Lung (tissue), 12 donors: ENCODE results near the gene CPNE6. TPM values are rescaled to one million over a fixed set of nuclear protein-coding genes. Genes with fewer than 3 reads are reported as not detected.
"Not testable (repeated sequence)": the region's sequence is repeated elsewhere in the genome, so short reads cannot be mapped to it uniquely, and the experiment has no call there.

Source experiments
- ATAC-seq: fragments of 200-7000 bp; cut with Tn5 transposase; one replicate; pipeline ENCODE4 v1.9.1; 2020; ENCODE audit warnings: moderate number of reproducible peaks; ENCODE audit not compliant: insufficient read depth, low FRiP score
- DNase-seq, 3 donors: peaks; one replicate each; pipeline ENCODE4 v3.0.0-alpha.2; 2013 to 2017
- H3K27ac ChIP-seq, 2 donors: one replicate each; pipeline ENCODE4 v1.5.1; 2013; ENCODE audit warnings: mild to moderate bottlenecking in 2 of 2, moderate library complexity in 2 of 2, control low read depth in 1 of 2, inconsistent platforms in 1 of 2, low read depth in 1 of 2, low read length in 1 of 2
- H3K27me3 ChIP-seq, 3 donors: one replicate each; pipeline ENCODE4 v1.5.1; 2013; ENCODE audit warnings: low read length in 2 of 3; ENCODE audit not compliant: control insufficient read depth in 3 of 3, insufficient read depth in 3 of 3
- H3K36me3 ChIP-seq, 4 donors: one replicate each; pipeline ENCODE4 v1.5.1; 2013; ENCODE audit warnings: low read length in 4 of 4, mild to moderate bottlenecking in 1 of 4, moderate library complexity in 1 of 4; ENCODE audit not compliant: control insufficient read depth in 4 of 4, insufficient read depth in 4 of 4
- H3K4me1 ChIP-seq, 5 donors: one replicate each; pipeline ENCODE4 v1.5.1; 2013; ENCODE audit warnings: low read length in 5 of 5, mild to moderate bottlenecking in 2 of 5, moderate library complexity in 1 of 5; ENCODE audit not compliant: control insufficient read depth in 5 of 5, insufficient read depth in 5 of 5
- H3K4me3 ChIP-seq: one replicate; pipeline ENCODE4 v1.5.1; 2013; ENCODE audit warnings: mild to moderate bottlenecking, control low read depth, moderate library complexity
- H3K9ac ChIP-seq, 2 donors: one replicate each; pipeline ENCODE4 v1.5.1; 2013; ENCODE audit warnings: low read length in 2 of 2, control low read depth in 1 of 2; ENCODE audit not compliant: insufficient read depth in 1 of 2
- H3K9me3 ChIP-seq, 4 donors: one replicate each; pipeline ENCODE4 v1.5.1; 2013; ENCODE audit warnings: low read length in 3 of 4, mild to moderate bottlenecking in 1 of 4, moderate library complexity in 1 of 4; ENCODE audit not compliant: control insufficient read depth in 4 of 4, insufficient read depth in 3 of 4
- CTCF ChIP-seq: IDR thresholded peaks from 2 replicates; pipeline ENCODE4 v1.5.1; 2012; ENCODE audit warnings: mild to moderate bottlenecking; ENCODE audit errors: control extremely low read depth, extremely low read depth
- WGBS, 2 donors: extraction: QIAGEN DNeasy Blood & Tissue Kit; methylation state at CpG; one replicate each; pipeline ENCODE4 v1.1.7; 2013; 5-methylcytosine and 5-hydroxymethylcytosine counted together
- polyA plus RNA-seq, 2 donors: library from polyadenylated mRNA; stranded (reverse); fragments of 200-250 nt; gene quantifications; one replicate each; pipeline ENCODE4 v1.2.1, GENCODE V29; 2013
- total RNA-seq, 2 donors: library from RNA; depleted of rRNA in 1 of 2; stranded (reverse); fragments of >200 nt in 1 of 2; gene quantifications; one replicate each; pipeline ENCODE4 v1.2.1, GENCODE V29; 2014 to 2021
- donor health status: control.
- donor health status: control.
- donor health status: Bipolar disorder and iron deficiency.
- donor health status: healthy.
- donor health status: DM: yes; HTN: yes; CAD: no.

The CPNE6 gene
- total and polyA plus RNA-seq, 4 donors, result not detected

GRCh38 chr14:24102357-24103048 lies 31.1 kb downstream of the CPNE6 start:
- ATAC-seq, result no peak
- Histone ChIP-seq H3K4me3 (no peak overlapping the region), H3K36me3 (peaks cover 0 to 36% (median 6%) of the 10 kb centered on the region in 4 donors), H3K27ac (no peak overlapping the region), H3K9me3 (no peaks in the 10 kb centered on the region), H3K4me1 (peaks cover 0 to 2% (median 0%) of the 10 kb centered on the region in 5 donors), H3K27me3 (no peaks in the 10 kb centered on the region), H3K9ac (no peak overlapping the region)
- TF ChIP-seq CTCF, result no peak
- DNase-seq, result no peak
- 92 to 96% methylated on average over 7 of the region's 7 CpGs for WGBS, 2 donors

GRCh38 chr14:24103451-24103850 lies 32.1 kb downstream of the CPNE6 start:
- no peak for TF ChIP-seq CTCF
- Histone ChIP-seq H3K9ac (no peak overlapping the region), H3K4me1 (peaks cover 0 to 2% (median 0%) of the 10 kb centered on the region in 5 donors), H3K27ac (no peak overlapping the region), H3K4me3 (no peak overlapping the region), H3K27me3 (no peaks in the 10 kb centered on the region), H3K36me3 (peaks cover 0 to 32% (median 6%) of the 10 kb centered on the region in 4 donors), H3K9me3 (no peaks in the 10 kb centered on the region)
- DNase-seq (no peak), ATAC-seq (no peak)
- 94 to 95% methylated on average over 13 of the region's 13 CpGs for WGBS, 2 donors

DNA sequence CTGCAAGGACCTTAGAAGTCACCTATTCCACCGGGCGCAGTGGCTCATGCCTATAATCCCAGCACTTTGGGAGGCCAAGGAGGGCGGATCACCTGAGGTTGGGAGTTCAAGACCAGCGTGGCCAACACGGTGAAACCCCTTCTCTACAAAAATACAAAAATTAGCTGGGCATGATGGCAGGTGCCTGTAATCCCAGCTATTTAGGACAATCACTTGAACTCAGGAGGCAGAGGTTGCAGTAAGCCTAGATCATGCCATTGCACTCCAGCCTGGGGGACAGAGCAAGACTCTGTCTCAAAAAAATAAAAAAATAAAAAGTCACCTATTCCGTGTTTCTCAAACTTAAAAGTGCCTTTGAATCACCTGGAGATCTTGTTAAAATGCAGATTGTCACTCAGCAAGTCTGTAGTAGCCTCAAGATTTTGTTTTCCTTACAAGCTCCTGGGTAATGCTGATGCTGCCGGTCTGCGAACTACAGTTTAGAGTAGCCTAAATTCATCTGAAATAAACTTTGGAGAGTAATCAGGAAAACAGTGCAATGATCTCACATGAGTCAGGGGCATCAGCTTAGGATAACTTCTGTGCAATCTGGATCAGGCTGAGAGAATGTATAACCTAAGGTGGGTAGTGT lies 34.4 kb downstream of the CPNE6 start:
- 93 to 95% methylated on average over 8 of the region's 8 CpGs for WGBS, 2 donors
- not testable (repeated sequence) for H3K4me1 ChIP-seq, ATAC-seq, H3K4me3 ChIP-seq, H3K9ac ChIP-seq, H3K9me3 ChIP-seq, H3K27ac ChIP-seq, DNase-seq, H3K27me3 ChIP-seq
- peaks cover 0 to 17% (median 3%) of the 10 kb centered on the region in 4 donors for H3K36me3 ChIP-seq

DNA sequence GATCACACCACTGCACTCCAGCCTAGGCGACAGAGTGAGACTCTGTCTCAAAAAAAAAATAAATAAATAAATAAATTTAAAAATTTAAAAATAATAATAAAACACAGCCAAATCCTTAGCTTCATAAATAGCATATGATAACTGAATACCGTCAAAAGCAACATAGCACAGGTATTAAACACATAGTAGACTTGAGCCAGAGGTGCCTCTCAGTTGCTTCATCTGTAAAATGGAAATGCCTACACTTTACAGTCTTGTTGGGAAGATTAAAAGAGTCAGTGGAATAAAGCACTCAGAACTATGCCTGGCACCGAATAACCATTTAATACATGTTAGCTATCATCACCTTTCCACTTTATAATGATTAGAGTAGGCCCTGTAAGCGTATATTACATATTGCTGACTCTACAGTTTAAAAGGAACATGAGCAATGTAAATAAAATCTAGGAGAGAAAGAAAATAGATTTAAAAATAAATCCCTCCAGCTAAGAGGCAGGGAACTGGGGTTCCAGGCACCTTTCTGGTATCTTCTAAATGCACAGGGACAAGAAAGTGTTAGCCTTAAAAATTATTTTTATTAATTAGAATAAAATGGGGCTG lies 35.4 kb downstream of the CPNE6 start:
- H3K4me3 ChIP-seq, result no peak overlapping the region
- H3K4me1 ChIP-seq, result peaks cover 0 to 5% (median 0%) of the 10 kb centered on the region in 5 donors
- 93 to 95% methylated on average over 4 of the region's 4 CpGs for WGBS, 2 donors
- TF ChIP-seq CTCF, result no peak
- no peak for DNase-seq
- H3K9ac ChIP-seq, result no peak overlapping the region
- no peaks in the 10 kb centered on the region for H3K27me3 ChIP-seq
- H3K9me3 ChIP-seq, result no peaks in the 10 kb centered on the region
- no peak overlapping the region for H3K27ac ChIP-seq
- ATAC-seq, result no peak
- H3K36me3 ChIP-seq, result peaks cover 0 to 12% (median 3%) of the 10 kb centered on the region in 4 donors
